GM19468 (cell line): Measurements from ENCODE around the gene FAM131B.
A peak's percentile ranks its signal among the peaks of the same experiment; 100 is the strongest.

Source experiments
- ATAC-seq: cut with Tn5 transposase; IDR thresholded peaks from one replicate; pipeline ENCODE4 v1.9.1; 2021; ENCODE audit warnings: mild to moderate bottlenecking, moderate library complexity, moderate number of reproducible peaks; ENCODE audit not compliant: unreplicated experiment; ENCODE audit errors: extremely low read depth

The FAM131B gene

DNA sequence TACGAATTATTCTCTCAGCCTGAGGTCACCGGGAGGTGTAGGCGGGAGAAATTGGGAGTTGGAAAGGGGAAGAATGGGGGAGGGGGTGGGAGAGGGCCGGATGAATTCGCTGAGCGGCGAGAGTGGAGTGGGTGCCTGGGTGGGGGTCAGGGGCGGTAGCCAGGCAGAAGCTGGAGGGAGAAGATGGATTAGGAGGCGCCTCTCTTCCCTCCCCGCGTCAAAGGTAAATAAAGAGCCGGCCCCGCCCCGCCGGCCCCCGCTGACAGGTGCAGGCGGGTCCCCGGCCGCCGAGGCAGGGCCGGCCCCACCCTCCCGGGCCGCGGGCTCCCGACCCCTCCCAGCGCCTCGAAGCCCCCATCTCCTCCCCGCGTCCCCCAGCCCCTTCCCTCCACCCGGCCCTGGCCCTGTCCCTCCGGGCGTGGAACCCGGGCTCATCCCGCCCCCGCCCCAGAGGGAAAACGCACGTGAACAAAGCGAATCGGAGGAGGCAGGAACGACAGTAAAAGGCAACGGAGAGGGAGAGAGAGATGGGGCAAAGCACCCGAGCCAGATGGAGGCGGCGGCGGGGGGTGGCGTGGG is 872 bp downstream of the FAM131B start:
- ATAC-seq, result no peak

DNA sequence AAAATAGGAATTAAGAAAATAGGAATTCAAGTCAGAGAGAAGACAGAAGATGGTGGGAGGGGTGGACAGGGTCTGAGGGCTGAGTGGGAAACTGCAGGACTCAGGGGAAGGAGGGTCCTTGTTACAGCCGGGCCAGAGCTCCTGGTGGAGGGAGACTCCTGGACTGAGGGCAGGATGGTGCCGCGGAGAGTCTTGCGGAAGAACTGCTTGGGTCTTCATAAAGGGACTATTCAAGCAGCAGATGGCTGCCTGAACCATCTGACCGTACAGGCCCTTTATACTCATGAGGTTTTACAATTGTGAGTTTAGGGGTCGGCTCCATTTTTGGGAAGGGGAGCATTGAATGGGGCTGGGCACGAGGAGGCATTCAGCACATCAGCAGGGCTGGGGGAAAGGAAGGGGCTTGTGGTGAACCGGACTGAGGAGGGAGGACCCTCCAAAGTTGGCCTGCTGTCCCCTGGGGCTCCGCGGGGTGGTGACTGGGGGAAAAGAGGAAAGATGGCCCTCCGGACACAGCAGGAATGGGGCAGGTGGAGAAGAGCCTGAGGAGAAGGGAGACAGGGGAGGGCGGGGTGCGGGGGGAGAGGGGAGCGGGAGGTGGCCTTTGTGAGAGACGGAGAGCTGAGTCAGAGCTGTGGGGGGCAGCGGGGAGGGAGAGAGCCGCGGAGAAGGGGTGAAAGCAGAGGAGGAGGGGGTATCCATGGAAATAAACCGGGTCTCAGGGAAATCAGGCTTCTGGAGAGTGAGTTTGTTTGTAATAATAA is 1.5 kb downstream of the FAM131B start:
- no peak for ATAC-seq

DNA sequence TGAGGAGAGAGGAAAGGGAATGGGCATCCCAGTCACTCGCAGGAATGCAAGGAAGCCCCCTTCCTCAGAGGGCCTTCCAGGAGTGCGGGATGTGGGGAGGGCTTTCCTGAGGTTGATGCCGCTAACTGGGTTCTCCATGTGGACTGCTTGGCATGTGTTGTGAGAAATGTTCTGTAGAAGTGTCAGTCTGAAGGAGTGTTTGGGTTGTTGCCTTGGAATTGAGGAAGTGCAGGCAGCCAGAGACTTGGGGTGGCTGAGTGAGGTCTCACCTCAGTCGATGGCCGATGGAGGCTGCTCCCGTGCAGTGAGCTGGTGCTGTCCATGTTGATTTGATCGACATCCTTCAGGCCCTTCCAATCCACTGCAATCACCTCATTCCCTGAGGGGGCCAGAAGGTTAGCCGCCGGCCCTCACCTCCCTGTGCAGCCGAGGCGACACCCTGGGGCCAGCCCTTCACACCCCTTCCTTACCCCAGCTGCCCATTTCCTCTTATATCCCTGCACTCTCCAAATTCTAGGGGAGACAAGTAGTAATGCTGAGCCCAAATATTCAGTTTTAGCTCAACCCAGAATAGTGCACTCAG is 2.7 kb downstream of the FAM131B start:
- no peak for ATAC-seq

DNA sequence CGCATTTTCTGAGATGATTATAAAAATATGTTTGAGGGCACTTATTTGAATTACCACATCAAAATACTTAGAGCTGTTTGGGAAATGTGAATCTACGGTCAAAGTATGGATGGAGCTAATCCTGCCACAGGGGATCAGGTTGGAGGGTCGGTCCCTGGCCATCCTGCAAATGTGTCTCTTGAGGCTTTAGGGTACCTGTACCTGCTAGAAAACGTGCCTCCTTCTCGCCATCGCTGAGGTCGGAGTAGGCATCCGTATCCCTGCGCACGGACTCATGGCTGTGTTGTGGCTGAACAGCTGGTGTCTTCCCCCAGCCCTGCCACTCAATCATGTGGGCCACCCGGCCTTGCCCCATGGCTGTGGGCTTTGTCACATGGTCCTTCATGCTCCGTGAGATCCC is 3.9 kb downstream of the FAM131B start:
- no peak for ATAC-seq

DNA sequence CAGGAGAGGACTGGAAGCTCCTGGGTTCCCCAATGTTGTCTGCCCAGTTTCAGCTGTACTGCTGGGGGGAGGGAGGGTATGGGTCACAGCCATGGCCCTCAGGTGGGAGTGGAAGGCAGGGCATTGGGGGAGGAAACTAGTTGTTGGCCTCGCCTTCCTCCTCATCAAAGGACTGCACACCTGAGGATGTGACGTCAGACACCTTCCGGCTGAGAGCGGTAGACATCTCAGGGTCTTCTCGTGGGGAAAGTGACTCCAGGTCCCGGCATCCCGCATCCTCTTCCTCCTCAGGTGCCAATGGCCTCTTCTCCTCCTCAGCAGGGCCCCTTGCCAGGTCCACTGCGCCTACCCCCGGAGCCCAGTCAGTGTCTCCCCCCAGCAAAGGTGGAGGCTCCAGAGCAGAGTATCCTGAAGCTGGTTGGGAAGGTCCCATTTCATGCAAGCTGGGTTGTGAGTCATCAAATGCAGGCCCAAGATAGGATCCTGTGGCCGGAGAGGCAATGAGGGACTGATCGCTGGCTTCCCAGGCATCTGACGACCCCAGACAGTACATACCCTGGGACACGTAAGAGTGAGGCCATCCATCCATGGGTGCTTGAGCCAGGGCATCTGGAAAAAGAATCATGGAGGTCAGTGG is 6.0 kb downstream of the FAM131B start:
- no peak for ATAC-seq

DNA sequence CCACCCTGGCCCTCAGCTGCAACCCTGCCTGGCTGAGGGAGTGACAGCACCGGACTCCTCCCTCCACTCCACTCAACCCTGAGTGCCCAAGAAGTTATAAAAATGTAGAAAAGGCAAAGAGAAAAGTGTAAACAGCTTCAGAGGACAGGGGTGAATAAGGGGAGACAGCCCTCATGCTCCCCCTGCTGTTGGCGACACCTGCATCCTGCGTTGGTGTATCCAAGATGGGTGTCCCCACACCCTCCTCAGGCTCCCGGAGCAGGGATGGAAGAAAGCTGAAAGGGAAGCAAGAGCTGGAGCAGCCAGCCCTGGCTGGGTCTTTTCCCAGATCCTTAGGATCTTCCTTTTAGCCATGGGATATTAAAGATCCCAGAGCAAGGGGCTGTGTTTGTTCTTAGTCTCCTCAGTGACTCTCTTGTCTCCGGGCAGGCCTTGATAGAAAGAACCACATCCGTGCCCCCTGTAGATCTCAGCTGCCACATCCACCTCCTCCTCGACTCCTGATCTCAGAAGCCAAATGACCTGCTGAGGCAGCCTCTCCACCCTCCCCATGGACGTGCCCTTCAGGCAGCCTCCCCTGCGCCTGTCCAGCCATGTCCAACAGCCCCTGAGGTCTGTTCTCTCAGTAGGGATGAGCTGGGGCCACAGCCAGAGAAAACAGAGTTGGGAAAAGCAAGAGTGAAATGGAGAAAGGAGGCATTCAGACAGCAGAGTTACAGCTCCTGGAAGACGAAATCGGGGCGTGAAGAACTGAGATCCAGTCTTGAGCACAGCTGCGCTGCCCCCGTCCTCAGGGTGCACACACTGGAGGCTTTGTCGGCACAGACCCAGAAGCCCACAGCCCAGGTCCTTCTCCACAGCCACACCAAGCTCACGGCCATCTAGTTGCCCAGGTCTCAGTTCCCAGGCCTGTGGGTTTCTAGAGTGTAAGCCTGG is 6.8 kb downstream of the FAM131B start:
- no peak for ATAC-seq

DNA sequence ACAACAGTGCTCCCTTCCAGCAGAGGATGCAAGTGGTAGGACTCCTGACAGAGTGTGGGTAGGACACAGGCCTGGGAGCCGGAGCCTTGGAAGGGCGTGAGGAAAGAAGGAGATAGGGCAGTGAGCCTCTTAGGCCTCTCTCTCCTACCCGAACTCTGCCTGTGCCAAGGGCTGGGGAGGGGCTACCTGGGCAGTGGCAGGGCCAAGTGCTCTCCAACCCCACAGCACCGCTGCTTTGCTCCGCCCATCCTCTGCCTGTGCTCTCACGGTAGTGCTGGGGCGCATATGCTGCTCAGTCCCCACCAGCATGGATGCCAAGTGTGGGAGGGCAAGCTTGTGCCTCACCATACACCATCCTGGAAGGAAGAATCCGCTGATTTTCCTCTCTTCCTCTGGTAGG is 7.5 kb downstream of the FAM131B start:
- no peak for ATAC-seq

DNA sequence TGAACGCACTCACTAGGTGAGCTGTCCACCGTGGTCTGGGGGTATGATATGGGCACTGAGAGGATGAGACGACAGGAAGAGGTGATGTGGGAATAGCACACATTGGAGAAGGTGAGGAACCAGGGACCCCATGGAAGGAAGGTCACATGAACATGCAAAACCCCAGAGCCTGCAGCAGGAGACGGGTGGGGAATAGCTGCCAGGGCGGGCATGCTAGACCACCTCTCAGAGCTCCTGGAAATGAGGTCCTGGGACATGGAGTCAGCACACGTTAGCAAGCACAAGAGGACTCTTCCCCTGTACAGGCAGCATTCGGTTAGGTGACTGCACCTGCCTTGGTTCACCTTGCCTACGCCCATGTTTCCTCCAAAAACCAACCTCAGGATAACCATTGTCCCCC is 8.1 kb downstream of the FAM131B start:
- no peak for ATAC-seq

DNA sequence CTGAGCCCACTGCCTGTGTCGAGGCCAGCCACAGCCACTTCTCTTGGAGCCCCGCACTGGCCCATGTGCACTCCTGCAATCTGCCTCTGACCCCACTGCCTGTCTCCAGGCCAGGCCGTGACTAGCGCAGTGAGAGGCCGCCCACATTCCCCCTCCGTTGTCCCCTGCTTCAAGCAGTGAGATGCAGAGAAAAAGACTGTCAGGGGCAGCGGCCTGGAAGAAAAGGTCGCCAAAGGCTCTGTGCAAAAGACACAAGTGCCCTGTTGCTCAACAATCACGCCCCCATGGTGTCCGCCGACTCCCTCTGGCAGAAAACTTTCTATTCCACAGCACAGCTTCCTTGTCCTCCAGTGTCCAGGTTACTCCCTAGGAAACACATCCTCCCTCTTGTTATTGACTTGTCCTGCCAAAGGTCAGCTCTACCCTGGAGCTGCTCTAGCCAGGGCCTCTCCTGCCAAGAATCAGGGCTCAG is 9.9 kb downstream of the FAM131B start:
- no peak for ATAC-seq

DNA sequence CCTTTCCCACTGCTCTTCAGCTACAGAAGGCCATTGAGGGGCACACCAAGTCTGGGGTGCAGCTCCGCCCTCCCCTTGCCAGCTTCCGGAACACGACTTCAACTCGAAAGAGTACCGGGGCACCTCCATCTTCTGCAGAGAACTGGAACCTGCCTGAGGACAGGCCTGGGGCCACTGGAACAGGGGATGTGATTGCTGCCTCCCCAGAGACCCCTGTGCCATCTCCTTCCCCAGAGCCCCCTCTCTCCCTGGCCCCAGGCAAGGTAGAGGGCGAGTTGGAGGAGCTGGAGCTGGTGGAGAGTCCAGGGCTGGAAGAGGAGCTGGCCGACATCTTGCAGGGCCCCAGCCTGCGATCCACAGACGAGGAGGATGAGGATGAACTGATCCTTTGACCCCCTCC is 10.9 kb downstream of the FAM131B start:
- no peak for ATAC-seq

DNA sequence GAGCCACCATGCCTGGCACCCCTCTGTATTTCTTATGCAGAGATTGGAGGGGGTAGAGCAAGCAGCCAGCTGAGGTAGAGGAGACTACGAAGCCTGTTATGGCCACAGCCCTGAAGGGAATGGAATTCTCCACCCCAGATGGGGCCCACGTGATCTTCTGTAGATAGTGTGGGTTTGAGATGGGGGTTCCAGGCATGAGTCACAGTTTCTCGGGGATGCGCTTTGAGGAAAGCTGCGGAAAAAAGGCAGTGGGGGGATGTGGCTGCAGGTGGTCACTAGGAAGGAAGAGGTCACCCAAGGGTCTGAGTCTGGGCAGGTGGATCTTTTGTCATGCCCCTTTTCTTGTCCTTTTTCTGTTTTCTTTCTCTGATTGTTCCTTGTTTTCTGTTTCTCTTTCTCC is 11.5 kb downstream of the FAM131B start:
- ATAC-seq, result no peak

DNA sequence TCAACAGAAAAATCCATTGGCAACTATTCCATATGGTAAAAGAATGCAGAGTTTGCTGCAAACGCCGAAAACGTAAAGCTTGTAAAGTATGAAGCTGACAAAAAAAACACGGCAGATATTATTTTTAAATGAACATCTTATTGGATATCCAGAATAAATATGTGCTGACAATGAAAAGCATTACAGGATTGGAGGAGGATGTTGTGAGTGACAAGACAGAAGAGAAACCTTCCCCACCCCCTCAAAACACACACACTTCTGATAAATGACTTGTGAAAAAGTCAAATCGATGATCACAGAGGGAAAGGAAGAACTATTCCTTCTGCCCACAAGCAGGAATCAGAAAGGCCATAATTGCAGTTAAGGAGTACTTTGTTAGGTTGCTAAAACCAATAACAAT is 14.6 kb downstream of the FAM131B start:
- ATAC-seq, result no peak

DNA sequence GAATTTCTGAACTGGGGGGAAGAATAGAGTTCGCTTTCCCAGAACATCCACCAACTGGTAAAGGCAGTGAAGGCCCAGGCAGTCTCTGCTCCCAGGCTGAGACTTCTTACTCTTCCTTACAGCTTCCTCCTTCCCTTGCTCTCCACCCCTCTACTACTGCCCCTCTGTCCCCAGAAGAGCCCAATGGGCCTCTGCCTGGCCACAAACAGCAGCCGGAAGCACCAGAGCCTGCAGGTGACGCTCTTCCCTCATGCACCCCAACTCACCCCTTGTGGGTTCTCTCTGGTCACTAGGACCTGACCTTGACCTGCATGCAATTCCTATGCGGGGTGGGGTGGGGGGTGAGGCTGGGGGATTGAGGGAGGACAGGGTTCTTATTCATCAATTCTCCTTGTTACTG is 16.5 kb downstream of the FAM131B start:
- no peak for ATAC-seq

DNA sequence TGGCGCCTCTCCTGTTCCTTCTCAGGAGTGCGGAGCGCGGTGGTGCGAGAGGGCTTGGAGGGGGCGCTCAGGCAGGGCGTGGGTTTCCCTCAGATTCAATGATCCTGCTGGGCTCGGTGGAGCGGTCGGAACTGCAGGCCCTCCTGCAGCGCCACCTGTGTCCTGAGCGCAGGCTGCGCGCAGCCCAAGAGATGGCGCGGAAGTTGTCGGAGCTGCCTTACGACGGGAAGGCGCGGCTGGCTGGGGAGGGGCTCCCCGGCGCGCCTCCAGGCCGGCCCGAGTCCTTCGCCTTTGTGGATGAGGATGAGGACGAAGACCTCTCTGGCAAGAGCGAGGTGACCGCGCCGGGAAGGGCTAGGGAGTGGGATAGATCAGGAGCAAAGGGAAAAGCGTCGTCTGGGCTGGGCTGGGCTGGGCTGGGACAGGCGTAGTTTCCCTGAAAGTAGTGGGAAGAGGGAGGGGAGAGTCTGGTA is 17.0 kb downstream of the FAM131B start:
- ATAC-seq, result peak; percentile 39

DNA sequence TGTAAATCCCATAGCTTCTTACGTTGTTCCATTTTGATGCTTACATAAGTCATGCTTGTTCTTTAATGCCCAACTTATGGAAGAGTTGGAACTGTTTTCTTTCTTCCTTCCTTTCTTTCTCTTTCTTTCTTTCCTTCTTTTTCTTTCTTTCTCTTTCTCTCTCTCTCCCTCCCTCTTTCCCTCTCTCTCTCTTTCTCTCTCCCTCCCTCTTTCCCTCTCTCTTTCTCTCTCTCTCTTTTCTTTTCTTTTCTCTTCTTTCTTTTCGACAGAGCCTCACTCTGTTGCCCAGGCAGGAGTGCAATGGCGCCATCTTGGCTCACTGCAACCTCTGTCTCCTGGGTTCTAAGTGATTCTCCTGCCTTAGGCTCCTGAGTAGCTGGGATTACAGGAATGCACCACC is 18.9 kb downstream of the FAM131B start:
- ATAC-seq, result no peak

DNA sequence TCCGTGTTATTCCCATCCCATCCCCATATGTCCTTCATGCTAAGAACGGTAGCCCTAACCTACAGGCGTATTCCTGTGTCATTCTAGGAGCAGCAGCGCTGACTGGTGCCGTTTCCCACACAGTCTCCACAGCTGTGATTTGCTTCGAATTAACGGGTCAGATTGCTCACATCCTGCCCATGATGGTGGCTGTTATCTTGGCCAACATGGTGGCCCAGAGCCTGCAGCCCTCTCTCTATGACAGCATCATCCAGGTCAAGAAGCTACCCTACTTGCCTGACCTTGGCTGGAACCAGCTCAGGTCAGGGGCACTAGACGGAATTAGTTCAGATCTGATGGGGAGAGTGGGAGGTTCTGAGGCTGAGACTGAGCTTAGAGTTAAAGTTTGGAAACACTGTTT is 20.7 kb downstream of the FAM131B start:
- ATAC-seq, result no peak

DNA sequence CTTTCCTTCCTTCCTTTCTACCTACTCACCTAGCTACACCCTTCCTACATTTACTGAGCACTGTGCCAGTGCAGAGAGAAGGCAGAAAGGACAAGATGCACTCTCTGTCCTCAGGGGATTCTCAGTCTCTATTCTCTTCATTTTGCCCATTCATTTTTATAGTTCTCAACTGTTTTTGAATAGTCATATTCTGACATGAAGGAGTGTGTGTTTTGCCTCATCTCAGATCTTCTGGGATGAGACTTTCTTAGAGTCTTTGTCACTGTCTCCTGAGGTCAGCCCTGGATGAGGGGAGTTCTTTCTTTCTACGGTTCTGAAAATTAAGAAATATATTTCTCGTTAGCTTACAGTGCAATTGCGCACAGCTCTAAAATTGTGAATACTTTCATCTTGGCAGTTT is 25.3 kb downstream of the FAM131B start:
- ATAC-seq, result no peak

DNA sequence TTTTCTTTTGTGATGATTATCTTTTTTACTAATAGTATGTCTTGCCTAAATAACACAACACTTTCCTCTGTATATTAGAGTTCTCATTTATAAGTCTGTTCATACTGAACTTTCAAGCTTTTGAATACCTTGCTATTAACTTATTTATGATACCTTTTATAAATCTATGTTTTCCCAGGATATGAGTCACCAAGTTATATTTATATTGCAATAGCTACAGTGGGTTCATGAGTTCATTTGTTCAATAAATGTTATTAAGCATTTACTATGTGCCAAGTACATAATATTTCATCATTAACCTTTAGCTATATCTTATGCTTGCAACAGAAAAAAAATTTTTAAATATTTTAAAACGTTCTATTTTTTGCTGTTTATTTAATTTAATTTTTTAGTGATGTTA is 28.3 kb downstream of the FAM131B start:
- ATAC-seq, result no peak

DNA sequence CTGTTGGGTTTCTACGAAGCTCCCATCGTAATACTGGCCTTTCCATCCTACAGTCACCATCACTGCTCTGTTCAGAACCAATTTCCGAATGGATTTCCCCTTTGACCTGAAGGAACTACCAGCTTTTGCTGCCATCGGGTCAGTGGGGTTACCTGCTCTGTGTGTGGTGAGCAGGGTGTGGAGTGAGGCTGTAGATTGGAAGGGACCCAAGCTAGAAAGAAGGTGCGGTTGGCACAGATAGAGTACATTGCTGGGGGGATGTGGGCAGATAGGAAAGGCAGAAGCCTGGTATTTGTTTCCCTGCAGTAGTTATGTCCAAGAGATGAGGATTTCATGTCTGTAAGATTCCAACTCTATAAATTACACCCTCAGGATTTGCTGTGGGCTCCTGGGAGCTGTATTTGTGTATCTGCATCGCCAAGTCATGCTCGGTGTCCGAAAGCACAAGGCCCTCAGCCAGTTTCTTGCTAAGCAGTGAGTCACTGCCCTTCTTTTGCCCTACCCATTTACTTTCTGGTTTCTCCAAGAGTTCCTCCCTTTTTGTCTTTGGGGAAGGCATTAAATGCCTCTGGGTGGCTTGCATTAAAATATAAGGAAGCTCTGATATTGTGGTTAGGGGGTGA is 31.2 kb downstream of the FAM131B start:
- ATAC-seq, result no peak
